GF-D8 (cell line): Measurements from ENCODE around the gene HRNR.

Experiments
- DNase-seq: peaks from one replicate; lab custom pipeline; 2025; lab: John Stamatoyannopoulos, UW

The HRNR gene

DNA sequence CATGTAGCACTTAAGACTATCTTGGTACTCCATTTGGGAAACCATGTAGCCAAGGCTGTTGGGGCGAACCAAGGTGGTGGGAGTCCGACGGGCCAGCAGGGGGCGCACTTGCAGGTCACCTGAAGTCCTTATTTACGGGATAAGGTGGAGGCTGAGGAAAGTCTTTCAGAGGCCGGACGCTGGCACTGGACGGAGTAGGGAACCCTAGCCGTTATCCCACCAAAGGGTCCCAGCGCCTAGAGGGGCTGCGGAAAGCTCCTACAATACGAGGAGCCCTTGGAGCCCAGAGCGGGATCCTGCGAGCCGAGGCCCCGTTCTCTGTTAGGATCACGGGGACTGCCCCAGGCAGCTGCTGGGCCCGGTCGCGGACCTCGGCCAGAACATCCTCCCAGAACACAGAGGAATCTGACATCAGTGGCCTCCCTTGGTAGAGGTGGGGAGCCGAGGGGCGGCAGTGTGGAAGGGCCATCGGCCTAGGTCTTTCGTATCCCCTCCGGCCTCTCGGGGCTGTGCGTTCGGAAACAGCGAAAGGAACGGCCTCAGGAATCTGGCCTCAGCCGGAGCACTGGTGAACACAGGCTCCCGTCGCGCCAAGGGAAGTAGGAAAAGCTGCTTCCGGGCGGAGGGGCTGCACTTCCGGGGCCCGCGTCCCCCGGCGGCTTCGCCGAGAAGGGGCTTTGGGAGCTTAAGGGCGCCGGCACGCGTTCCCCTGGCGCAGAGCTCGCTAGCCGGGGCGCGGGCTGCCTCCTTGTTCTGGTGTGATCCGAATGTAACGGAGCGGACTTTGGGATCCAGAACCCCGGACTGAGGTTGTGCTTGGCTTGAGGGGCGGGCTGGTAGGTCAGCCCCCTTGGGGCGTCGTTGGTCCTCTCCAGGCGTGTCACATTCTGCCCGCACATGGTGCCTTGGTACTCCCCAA is 35.1 kb downstream of the HRNR start:
- peak; percentile 13 for DNase-seq

DNA sequence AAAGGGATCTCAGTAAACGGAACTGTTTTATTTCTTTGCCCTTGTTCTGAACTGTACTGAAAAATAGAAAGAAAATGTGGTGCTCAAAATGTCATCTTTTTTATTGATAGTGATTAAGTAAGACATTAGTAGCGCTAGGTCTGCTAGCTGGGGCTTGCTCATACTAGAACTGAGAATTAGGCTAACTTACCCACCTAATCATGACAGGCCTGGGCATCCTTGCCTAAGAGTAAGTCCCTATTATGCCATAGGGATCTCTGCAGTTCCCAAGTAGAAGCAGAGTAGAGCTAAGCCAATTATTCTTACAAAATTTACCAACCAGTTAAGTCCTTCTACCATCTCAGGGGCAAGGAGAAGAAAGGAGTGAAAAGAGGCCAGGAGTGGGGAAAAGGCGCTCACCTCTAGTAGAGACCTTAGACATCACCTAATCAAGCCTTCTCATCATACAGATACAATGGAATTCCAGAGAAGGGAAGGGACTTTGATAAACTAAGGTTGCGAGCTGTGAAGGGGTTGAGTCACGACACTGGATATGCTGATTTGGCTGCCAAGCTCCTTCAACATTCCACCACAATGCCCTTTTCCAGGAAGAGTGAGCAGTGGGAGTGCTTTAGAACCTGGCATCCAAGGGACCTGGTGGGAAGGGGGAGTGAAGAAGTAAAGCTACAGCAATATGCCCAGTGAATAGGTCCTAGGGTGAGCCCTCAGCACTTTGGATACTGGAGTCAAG is 37.3 kb downstream of the HRNR start:
- DNase-seq: no peak

- no peak for DNase-seq
These were observed 38.2 kb downstream of the HRNR start for GRCh38 chr1:152185544-152186391.

DNA sequence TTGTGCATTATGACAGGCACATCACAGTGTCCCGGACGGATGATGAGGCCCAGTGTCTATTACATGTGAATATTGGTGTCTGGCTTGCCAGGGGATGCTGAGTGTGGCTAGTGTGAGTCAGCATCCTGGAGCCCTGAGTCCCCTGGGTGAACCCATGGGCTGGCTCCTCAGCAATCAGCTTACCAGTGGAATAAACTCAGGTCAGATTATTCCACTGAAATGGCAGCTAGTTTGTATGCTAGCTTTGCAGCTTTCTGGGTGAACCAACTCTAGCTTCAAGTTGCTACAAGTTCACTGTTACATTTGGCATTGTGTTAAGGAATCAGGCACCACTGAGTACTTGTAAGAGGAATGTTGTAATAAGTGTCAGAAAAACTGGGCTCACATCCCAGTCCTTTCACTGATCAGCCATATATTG is 41.0 kb downstream of the HRNR start:
- DNase-seq: no peak

- no peak for DNase-seq
These were observed 41.6 kb downstream of the HRNR start for GRCh38 chr1:152182431-152182830.

DNA sequence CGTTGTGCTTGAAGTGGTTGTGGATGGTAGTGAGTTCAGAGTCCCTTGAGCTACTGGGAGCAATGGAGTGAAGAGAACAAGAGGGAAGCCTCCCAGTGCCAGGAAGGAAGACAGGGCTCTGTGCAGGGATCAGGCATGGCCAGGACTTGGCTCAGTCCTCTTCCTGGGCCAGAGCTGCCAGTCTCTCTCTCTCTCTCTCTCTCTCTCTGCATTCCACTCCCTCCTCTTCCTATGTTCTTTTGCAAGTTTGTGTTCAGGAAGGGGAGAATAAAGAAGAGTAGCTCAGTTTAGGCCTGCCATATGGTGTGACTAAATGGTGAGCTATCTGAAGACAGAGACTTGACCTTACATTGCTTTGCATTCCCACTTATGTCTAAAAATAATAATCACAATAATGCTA is 44.4 kb downstream of the HRNR start:
- no peak for DNase-seq

- no peak for DNase-seq
These were observed 53.6 kb downstream of the HRNR start for GRCh38 chr1:152170287-152170905.

DNA sequence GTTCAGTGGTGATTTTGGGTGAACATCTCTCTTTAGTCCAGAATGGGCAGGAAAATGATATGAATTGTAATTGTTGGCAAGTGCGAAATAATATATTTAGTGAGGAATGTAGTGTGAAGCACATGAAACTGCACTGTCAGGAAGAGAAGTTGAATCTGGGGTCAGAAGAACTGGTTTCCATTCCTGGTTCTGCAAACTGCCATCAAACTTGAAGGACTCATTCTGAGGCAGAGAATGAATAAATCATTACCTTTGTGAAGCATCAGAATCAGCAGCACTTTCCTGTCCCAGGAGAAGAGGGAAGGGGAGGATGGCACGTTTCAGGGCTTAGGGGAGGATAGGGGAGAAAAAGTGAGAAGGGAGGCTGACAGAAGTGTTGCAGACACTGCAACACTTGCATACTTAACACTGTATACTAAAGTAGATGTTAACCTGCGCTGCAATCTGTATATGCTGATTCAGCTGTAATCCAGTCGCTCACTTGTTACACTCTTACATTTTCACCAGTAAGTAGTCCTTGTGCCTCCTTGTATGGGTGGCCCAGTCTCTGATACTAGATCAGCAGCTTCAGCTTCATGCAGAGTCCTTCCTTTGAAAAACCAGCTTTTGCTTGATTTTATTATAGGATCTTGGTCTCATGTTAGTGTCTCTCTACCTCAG is 54.5 kb downstream of the HRNR start:
- DNase-seq: no peak

DNA sequence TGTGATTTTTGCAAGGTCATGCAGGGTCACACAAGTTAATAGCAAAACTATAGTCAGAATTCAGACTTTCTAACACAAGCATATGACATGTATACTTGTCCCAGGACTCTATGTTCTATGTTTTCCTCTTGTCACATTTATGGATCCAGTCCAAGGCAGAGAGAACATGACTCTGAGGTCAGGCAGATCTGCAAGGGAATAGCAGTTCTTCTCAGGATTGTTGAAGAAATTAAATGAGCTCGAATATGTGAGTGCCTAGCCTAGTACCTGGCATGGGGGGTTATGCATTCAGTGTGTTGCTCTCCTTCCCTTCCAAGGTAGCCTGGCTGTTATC is 55.5 kb downstream of the HRNR start:
- no peak for DNase-seq

DNA sequence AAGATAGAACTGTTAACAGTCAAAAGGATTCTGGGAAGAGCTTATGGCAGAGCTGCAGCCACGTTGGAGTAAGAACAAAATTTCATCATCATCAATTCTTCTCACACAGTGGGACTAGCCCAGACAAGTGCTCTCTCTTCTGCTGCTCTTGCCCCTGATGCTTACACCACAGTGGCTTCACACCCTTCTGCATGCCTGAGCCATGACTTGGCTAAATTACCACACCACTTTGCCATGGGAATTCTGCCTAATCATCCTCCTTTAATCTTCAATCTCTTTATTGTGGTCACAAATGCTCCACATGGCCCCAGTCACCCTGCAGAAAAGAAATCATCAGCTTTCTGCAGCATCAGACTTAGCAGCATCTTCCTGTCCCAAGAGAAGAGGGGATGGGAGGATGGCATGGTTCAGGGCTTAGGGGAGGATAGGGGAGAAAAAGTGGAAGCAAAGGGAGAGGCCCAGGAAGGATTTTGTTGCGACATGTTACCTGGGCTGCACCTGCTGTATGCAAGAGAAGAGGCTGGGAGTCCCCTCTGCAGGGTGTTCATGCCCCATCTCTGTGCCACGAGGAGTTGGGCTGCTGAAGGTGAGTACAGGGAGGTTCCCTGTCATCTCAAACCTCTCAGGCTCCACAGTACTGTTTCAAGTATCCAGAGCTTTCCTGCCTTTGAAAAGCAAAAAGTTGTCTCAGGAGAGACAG is 56.0 kb downstream of the HRNR start:
- peak; percentile 39 for DNase-seq

- DNase-seq: no peak
These were observed 57.0 kb downstream of the HRNR start for GRCh38 chr1:152166966-152167365.

DNA sequence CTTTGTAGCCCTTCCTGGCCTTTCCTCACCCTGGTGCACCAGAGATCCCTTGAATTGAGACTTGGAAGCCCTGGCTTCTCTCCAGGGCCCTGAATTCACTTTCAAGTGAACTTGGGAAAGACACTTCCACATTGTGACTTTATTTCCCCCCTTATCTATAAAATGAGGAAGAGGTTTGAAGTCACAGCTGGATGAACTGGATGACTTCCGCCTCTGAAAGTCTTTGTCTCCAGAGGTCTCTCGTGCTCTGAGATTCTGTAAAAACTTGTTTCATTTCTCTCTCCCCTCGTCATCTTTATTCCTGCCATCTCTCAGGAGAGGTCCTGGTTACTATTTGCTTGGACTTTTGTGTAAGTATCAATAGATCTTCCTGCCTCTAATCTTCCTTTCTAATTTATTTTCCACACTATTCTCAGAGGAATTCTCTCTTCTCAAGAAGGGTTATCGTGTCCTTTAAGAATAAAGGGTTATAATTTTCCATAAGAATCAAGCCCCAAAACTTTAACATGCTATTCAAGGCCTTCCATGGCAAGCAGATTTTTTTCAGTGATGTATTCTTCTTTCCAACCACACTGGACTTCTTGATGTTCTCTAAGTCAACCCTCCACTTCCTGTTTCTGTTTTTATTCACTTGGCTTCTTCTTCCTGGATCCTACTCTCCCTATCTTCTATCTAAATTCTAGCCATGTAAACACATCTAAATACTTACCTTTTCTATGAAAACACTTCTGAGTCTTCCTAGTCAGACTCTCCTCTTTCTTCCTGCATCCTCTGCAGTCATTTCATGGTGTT is 58.5 kb downstream of the HRNR start:
- DNase-seq: no peak

GRCh38 chr1:152164517-152165136 is 59.4 kb downstream of the HRNR start:
- no peak for DNase-seq

GRCh38 chr1:152162792-152163463 is 61.1 kb downstream of the HRNR start:
- no peak for DNase-seq
